HCT116 (cell line): ENCODE measurements around the gene GMDS.

Source experiments
- EZH2 ChIP-seq: fragments of 200-600 bp; sonication (generic); IDR thresholded peaks from 2 replicates; pipeline ENCODE4 v1.6.1; 2017; ENCODE audit warnings: antibody characterized with exemption, mixed run types
- EZH2phosphoT487 ChIP-seq: fragments of 200-600 bp; IDR thresholded peaks from 2 replicates; pipeline ENCODE4 v1.6.1; 2018; ENCODE audit warnings: antibody characterized with exemption, borderline replicate concordance
- POLR2A ChIP-seq: IDR thresholded peaks from 2 replicates; pipeline ENCODE4 v1.7.0; 2011; ENCODE audit warnings: borderline replicate concordance; ENCODE audit not compliant: insufficient read depth, insufficient read length; ENCODE audit errors: extremely low read depth
- SRF ChIP-seq: IDR thresholded peaks from 2 replicates; pipeline ENCODE4 v1.6.1; 2012; ENCODE audit warnings: low read depth
- TF ChIP-seq, protein P1 (sequence below), 3 experiments: fragments of 200-600 bp in 1 of 3; sonication (generic) in 1 of 3; IDR thresholded peaks in 2 of 3; conservative IDR thresholded peaks in 1 of 3; 2 replicates each; pipeline ENCODE4 v1.5.1; 2012 to 2017; ENCODE audit warnings: low read depth in 2 of 3, low read length in 2 of 3, antibody characterized with exemption in 1 of 3, borderline replicate concordance in 1 of 3, control low read depth in 1 of 3, mild to moderate bottlenecking in 1 of 3, mixed read lengths in 1 of 3, mixed run types in 1 of 3, moderate library complexity in 1 of 3; ENCODE audit not compliant: insufficient read depth in 1 of 3
- TF ChIP-seq, protein P2 (sequence below): IDR thresholded peaks from 2 replicates; pipeline ENCODE4 v1.6.1; 2012; ENCODE audit warnings: low read depth

GRCh38 chr6:1614448-1615150 is 630.8 kb downstream of the GMDS start:
- TF ChIP-seq, protein P1, sequence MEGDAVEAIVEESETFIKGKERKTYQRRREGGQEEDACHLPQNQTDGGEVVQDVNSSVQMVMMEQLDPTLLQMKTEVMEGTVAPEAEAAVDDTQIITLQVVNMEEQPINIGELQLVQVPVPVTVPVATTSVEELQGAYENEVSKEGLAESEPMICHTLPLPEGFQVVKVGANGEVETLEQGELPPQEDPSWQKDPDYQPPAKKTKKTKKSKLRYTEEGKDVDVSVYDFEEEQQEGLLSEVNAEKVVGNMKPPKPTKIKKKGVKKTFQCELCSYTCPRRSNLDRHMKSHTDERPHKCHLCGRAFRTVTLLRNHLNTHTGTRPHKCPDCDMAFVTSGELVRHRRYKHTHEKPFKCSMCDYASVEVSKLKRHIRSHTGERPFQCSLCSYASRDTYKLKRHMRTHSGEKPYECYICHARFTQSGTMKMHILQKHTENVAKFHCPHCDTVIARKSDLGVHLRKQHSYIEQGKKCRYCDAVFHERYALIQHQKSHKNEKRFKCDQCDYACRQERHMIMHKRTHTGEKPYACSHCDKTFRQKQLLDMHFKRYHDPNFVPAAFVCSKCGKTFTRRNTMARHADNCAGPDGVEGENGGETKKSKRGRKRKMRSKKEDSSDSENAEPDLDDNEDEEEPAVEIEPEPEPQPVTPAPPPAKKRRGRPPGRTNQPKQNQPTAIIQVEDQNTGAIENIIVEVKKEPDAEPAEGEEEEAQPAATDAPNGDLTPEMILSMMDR (IDR thresholded peaks at IDR 0.05 in 2 of 3, conservative IDR thresholded peaks at IDR 0.05 in 1 of 3; ENCODE audit: borderline replicate concordance in 1 of 3, insufficient read depth in 1 of 3, low read depth in 2 of 3, low read length in 2 of 3) = no peak
- no peak for TF ChIP-seq EZH2phosphoT487
- TF ChIP-seq EZH2 = no peak
- TF ChIP-seq, protein P2, sequence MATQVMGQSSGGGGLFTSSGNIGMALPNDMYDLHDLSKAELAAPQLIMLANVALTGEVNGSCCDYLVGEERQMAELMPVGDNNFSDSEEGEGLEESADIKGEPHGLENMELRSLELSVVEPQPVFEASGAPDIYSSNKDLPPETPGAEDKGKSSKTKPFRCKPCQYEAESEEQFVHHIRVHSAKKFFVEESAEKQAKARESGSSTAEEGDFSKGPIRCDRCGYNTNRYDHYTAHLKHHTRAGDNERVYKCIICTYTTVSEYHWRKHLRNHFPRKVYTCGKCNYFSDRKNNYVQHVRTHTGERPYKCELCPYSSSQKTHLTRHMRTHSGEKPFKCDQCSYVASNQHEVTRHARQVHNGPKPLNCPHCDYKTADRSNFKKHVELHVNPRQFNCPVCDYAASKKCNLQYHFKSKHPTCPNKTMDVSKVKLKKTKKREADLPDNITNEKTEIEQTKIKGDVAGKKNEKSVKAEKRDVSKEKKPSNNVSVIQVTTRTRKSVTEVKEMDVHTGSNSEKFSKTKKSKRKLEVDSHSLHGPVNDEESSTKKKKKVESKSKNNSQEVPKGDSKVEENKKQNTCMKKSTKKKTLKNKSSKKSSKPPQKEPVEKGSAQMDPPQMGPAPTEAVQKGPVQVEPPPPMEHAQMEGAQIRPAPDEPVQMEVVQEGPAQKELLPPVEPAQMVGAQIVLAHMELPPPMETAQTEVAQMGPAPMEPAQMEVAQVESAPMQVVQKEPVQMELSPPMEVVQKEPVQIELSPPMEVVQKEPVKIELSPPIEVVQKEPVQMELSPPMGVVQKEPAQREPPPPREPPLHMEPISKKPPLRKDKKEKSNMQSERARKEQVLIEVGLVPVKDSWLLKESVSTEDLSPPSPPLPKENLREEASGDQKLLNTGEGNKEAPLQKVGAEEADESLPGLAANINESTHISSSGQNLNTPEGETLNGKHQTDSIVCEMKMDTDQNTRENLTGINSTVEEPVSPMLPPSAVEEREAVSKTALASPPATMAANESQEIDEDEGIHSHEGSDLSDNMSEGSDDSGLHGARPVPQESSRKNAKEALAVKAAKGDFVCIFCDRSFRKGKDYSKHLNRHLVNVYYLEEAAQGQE = no peak
- no peak for TF ChIP-seq SRF
- no peak for TF ChIP-seq POLR2A
